Smooth muscle cell (in vitro differentiated cells): Measurements from ENCODE around the gene ATG13. TPM values are rescaled to one million over a fixed set of nuclear protein-coding genes. Genes with fewer than 3 reads are reported as not detected.
A peak's percentile ranks its signal among the peaks of the same experiment; 100 is the strongest.

Source experiments
- DNase-seq: peaks from one replicate; lab custom pipeline; 2025; ENCODE audit not compliant: unreplicated experiment; lab: John Stamatoyannopoulos, UW
- H2AFZ ChIP-seq: fragments of 200-600 bp; sonication (generic); 2 replicates; pipeline ENCODE4 v1.6.0; 2016; ENCODE audit warnings: antibody characterized with exemption, low read depth, mild to moderate bottlenecking
- H3F3A ChIP-seq: fragments of 200-600 bp; sonication (generic); 2 replicates; pipeline ENCODE4 v1.6.0; 2017; ENCODE audit warnings: antibody characterized with exemption, low read depth
- H3K27ac ChIP-seq: fragments of 200-600 bp; sonication (generic); 2 replicates; pipeline ENCODE4 v1.5.1; 2016; ENCODE audit warnings: low read depth, mild to moderate bottlenecking
- H3K27me3 ChIP-seq: fragments of 200-600 bp; sonication (generic); 2 replicates; pipeline ENCODE4 v1.6.1; 2016; ENCODE audit warnings: low read depth, mild to moderate bottlenecking
- H3K36me3 ChIP-seq: fragments of 200-600 bp; sonication (generic); 2 replicates; pipeline ENCODE4 v1.5.1; 2016; ENCODE audit warnings: low read depth
- H3K4me1 ChIP-seq: fragments of 200-600 bp; sonication (generic); 2 replicates; pipeline ENCODE4 v1.5.1; 2016; ENCODE audit warnings: low read depth
- H3K4me2 ChIP-seq: fragments of 200-600 bp; sonication (generic); 2 replicates; pipeline ENCODE4 v1.6.0; 2016; ENCODE audit warnings: mild to moderate bottlenecking
- H3K4me3 ChIP-seq: fragments of 200-600 bp; sonication (generic); 2 replicates; pipeline ENCODE4 v1.5.1; 2016; ENCODE audit warnings: mild to moderate bottlenecking
- H3K79me2 ChIP-seq: fragments of 200-600 bp; sonication (generic); 2 replicates; pipeline ENCODE4 v1.6.0; 2016; ENCODE audit warnings: low read depth, mild to moderate bottlenecking
- H3K9ac ChIP-seq: fragments of 200-600 bp; sonication (generic); 2 replicates; pipeline ENCODE4 v1.6.0; 2016; ENCODE audit warnings: low read depth
- H3K9me3 ChIP-seq: fragments of 200-600 bp; sonication (generic); replicated peaks from 2 replicates; pipeline ENCODE4 v1.5.1; 2016; ENCODE audit warnings: low read depth
- H4K20me1 ChIP-seq: fragments of 200-600 bp; sonication (generic); 2 replicates; pipeline ENCODE4 v1.6.0; 2016; ENCODE audit warnings: low read depth
- CTCF ChIP-seq: fragments of 200-600 bp; sonication (generic); IDR thresholded peaks from 2 replicates; pipeline ENCODE4 v1.5.1; 2017; ENCODE audit warnings: borderline replicate concordance, mild to moderate bottlenecking, antibody characterized with exemption; ENCODE audit not compliant: insufficient read depth, poor library complexity, severe bottlenecking
- WGBS: methylation state at CpG from one replicate; pipeline ENCODE4 v1.1.7; 2016; ENCODE audit warnings: low lambda C conversion rate; 5-methylcytosine and 5-hydroxymethylcytosine counted together
- polyA plus RNA-seq: library from polyadenylated mRNA; unstranded; fragments of >200 nt; fragmentation: Nextera tagmentation; extraction: Ambion mirVana; gene quantifications from 2 replicates; pipeline ENCODE4 v1.2.1, GENCODE V29; 2016
- total RNA-seq: library from RNA; depleted of rRNA; stranded (reverse); fragments of >200 nt; gene quantifications from 2 replicates; pipeline ENCODE4 v1.2.3, GENCODE V29; 2014

ATG13 gene
- total and polyA plus RNA-seq, 2 experiments from 2014 or later: 66.3 to 96.5 TPM

GRCh38 chr11:46675949-46676348 is 58.6 kb downstream of the ATG13 start:
- Histone ChIP-seq H3F3A (peaks cover 18% of the 10 kb centered on the region), H3K36me3 (no peaks in the 10 kb centered on the region), H2AFZ (no peak overlapping the region), H4K20me1 (no peaks in the 10 kb centered on the region), H3K4me3 (no peak overlapping the region), H3K4me1 (peaks cover 21% of the 10 kb centered on the region), H3K27ac (peak overlapping the region; percentile 77), H3K79me2 (no peaks in the 10 kb centered on the region), H3K9me3 (no peaks in the 10 kb centered on the region), H3K9ac (no peak overlapping the region), H3K27me3 (no peaks in the 10 kb centered on the region), H3K4me2 (peak overlapping the region; percentile 70)
- DNase-seq: no peak
- TF ChIP-seq CTCF: no peak
- WGBS: 88% methylated on average over 7 of the region's 7 CpGs

GRCh38 chr11:46676436-46677158 is 59.2 kb downstream of the ATG13 start:
- Histone ChIP-seq H3K4me3 (no peak overlapping the region), H3K4me1 (peaks cover 21% of the 10 kb centered on the region), H3K4me2 (no peak overlapping the region), H3K9ac (no peak overlapping the region), H3K27me3 (no peaks in the 10 kb centered on the region), H3F3A (peaks cover 18% of the 10 kb centered on the region), H3K79me2 (no peaks in the 10 kb centered on the region), H3K27ac (peak overlapping the region; percentile 77), H3K36me3 (no peaks in the 10 kb centered on the region), H2AFZ (no peak overlapping the region), H4K20me1 (no peaks in the 10 kb centered on the region), H3K9me3 (no peaks in the 10 kb centered on the region)
- no peak for DNase-seq
- 91% methylated on average over 15 of the region's 15 CpGs for WGBS
- TF ChIP-seq CTCF: no peak

DNA sequence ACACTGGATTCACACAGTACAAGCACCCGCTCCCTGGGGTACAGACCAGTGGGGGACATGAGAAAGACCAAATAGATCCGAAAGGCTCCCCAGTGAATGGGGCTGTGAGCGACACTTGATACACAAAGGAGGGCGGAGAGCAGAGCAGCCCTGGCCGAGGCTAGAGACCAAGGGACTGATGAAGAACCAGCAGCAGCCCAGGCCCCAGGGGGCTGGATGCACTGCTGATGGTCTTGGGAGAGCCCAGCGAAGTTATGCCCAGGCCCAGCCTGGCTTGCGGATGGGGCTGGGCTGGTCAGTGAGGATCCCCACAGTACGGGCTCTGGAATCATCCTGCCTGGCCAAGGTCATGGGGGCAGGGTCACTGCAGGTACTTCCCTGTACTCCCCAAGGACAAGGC is 59.8 kb downstream of the ATG13 start:
- H3K27ac ChIP-seq: peak overlapping the region; percentile 77
- H3K79me2 ChIP-seq: no peaks in the 10 kb centered on the region
- no peak overlapping the region for H3K4me3 ChIP-seq
- DNase-seq: no peak
- TF ChIP-seq CTCF: no peak
- H4K20me1 ChIP-seq: no peaks in the 10 kb centered on the region
- WGBS: 94% methylated on average over 8 of the region's 8 CpGs
- H3K9ac ChIP-seq: no peak overlapping the region
- H3F3A ChIP-seq: peaks cover 18% of the 10 kb centered on the region
- no peak overlapping the region for H2AFZ ChIP-seq
- no peaks in the 10 kb centered on the region for H3K27me3 ChIP-seq
- H3K9me3 ChIP-seq: no peaks in the 10 kb centered on the region
- H3K36me3 ChIP-seq: no peaks in the 10 kb centered on the region
- H3K4me2 ChIP-seq: no peak overlapping the region
- H3K4me1 ChIP-seq: peaks cover 21% of the 10 kb centered on the region
